ENCODE data around the gene MSRB1.

- no peak for TF ChIP-seq CTCF (IDR thresholded peaks at IDR 0.05)
- TF ChIP-seq EZH2 (IDR thresholded peaks at IDR 0.05; ENCODE audit: borderline replicate concordance, insufficient read depth, low read depth, low read length, poor library complexity, severe bottlenecking): no peak
Measured at GRCh38 chr16:1902547-1903219, 40.3 kb downstream of the MSRB1 start.
